HG03066 (cell line): ENCODE data around the gene PRR19.

Experiments used
- ATAC-seq: cut with Tn5 transposase; IDR thresholded peaks from one replicate; pipeline ENCODE4 v1.9.1; 2021; ENCODE audit warnings: low read depth; ENCODE audit not compliant: unreplicated experiment

The PRR19 gene

GRCh38 chr19:42271045-42271419 lies 30.9 kb upstream of the PRR19 start:
- no peak for ATAC-seq

DNA sequence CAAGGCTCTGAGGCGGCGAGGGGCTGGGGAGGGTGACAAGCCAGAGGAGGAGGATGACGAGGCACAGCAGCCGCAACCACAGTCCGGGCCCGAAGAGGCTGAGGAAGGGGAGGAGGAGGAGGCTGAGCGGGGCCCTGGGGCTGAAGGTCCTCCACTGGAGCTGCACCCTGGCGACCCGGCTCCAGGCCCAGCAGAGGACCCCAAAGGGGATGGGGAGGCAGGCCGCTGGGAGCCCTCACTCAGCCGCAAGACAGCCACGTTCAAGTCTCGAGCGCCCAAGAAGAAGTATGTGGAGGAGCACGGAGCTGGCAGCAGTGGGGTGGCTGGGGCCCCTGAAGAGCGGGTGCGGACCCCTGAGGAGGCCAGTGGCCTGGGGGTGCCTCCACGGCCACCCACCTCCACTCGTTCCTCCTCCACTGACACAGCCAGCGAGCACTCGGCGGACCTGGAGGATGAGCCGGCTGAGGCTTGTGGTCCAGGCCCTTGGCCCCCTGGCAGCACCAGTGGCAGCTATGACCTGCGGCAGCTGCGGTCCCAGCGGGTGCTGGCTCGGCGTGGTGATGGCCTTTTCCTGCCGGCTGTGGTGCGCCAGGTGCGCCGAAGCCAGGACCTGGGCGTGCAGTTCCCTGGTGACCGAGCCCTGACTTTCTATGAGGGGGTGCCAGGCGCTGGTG lies 29.9 kb upstream of the PRR19 start:
- ATAC-seq, result no peak

DNA sequence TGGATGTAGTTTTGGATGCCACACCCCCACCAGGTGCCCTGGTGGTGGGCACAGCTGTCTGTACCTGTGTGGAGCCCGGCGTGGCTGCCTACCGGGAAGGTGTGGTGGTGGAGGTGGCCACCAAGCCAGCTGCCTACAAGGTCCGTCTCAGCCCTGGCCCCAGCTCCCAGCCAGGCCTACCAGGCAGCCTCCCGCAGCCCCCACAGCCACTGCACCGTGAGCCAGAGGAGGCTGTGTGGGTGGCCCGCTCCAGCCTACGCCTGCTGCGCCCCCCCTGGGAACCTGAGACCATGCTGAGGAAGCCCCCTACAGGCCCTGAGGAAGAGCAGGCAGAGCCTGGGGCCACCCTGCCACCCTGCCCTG lies 29.4 kb upstream of the PRR19 start:
- ATAC-seq, result no peak

- no peak for ATAC-seq
Measured at GRCh38 chr19:42272989-42273406, 28.9 kb upstream of the PRR19 start.

- no peak for ATAC-seq
Measured at GRCh38 chr19:42273407-42274064, 28.4 kb upstream of the PRR19 start.

GRCh38 chr19:42274065-42274682 lies 27.8 kb upstream of the PRR19 start:
- no peak for ATAC-seq

DNA sequence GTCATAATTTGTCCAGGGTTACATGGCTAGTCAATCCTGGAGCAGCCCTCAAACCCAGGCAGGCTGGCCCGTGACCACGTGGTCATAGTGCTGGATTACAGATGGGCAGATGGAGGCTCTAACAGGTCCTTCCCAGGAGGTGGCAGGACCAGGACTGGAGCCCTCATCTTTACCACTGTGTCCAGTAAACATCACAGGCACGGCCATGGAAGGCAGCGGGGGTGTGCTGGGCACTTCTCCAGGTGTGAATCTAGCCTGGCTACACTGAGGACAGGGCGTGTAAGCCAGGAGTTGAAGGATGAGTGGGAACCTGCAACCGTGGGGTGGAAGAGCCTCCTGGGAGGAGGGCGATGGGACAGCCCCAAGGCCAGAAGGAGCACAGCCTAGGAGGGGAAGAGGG lies 26.8 kb upstream of the PRR19 start:
- no peak for ATAC-seq

- no peak for ATAC-seq
Measured at GRCh38 chr19:42275517-42275916, 26.4 kb upstream of the PRR19 start.

GRCh38 chr19:42276284-42276683 lies 25.6 kb upstream of the PRR19 start:
- ATAC-seq, result no peak

DNA sequence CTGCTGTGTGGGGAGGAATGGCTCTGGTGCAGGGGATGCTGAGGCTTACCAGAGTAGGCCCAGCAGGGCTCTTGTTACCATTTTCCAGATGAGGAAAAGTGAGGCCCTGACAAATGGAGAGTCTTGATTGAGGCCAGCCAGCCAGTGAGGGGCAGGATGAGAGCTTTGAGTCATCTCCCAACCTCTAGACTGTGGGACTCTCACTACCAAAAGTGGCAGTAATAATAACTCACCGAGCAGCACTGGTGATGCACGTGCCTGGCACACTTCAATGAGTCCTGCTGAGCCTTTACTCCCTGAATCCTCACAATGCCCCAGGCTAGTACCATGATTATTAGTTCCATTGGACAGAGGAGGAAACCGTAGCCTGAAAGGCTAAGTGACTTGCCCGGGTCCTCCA lies 25.1 kb upstream of the PRR19 start:
- no peak for ATAC-seq

DNA sequence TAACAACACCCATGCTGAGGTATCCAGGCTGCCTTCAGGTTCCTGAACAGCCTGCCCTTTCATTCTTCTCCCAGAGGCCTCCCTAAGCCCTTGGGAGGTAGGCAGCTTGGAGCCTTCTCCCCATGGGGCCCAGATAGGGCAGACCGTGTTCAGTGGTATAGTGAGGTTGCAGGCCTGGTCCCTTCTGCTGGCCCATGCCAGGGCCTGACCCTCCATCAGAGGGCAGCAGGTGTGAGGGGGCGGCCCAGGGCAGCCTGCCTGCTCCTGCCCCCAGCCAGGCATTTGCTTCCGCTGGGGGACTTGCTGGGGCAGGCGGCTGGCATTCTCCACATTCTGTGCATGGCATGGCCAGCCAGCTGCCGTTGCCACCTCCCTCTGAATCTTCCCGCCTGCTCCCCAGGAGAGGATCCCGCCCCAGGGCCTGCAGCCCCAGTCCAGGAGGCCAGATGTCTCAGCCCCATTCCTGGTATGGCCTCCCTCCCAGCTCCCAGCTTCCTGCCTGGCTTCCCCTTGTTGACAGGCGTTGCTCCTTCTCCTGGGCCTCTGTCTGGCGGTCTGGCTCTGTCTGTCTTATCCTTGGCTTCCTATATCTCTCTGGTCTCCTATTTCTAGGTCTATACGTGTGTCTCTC lies 24.0 kb upstream of the PRR19 start:
- no peak for ATAC-seq

DNA sequence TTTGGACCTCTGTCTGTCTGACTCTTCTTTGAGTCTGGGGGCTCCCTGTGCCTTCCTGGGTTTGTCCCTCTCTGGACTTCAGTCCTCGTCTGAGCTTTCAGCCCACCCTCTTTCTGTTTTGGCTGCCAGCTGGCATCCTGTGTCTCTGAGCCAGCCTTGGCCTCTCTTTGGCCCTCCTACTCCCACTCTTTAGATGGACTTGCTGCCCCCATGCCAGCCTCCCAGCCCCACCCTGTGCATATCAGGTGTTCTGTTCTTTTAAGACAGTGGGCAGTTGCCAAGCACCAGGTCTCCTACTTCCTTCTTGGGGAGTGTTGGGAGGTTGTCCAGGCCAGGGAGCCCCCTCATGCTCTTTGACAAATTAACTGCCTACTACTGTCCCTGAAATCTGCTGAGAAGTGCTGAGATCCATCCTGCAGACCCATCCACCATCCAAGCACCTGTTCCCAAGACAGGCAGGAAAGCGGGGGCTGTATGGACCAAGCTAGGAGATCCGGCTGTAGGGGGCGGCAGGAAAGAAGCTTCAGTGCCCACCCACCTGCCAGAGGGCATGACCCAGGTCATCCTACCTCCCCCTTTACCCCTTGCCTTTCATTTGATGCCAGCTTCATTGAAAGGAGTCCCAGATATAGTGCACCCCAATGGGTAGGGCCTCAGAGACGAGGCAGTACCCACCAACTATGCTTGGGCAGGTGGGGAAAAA lies 23.3 kb upstream of the PRR19 start:
- no peak for ATAC-seq

DNA sequence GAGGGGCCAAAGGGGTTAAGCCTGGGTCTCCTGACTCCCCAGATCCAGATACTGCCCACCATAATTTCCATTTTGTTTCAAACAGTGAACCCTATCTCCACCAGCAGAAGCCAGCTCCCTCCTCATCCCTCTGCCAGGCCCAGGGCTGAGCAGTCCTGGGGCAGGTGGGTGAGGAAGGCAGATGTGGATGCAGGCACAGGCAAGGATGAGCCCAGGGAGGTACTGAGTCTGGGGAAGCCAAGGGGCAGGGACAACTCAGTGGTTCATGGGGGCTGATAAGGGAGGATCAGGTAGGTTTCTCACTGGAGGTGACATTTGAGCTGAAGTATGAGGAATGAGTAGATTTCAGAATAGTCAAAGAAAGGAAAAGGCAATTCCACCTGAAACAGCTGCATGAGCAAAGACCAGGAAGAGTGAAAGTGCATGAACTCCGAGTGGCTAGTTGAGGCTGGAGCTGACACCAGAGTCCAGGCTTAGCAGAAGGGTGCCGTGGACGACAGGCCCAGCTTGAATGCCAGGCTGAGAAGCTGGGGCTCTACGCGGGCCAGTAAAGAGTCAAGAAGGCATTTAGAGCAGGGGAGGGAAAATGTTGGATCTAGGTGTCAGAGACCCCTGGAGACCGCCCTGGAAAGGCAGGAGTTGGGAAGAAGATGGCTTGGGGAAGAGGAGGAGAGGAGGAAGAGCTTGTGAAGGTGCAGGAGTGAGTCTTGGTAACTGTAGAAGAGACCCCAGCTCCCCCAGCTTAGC lies 22.6 kb upstream of the PRR19 start:
- ATAC-seq, result no peak

GRCh38 chr19:42279902-42280814 lies 21.8 kb upstream of the PRR19 start:
- ATAC-seq, result peak; percentile 32

- no peak for ATAC-seq
Measured at GRCh38 chr19:42280815-42281145, 21.2 kb upstream of the PRR19 start.

DNA sequence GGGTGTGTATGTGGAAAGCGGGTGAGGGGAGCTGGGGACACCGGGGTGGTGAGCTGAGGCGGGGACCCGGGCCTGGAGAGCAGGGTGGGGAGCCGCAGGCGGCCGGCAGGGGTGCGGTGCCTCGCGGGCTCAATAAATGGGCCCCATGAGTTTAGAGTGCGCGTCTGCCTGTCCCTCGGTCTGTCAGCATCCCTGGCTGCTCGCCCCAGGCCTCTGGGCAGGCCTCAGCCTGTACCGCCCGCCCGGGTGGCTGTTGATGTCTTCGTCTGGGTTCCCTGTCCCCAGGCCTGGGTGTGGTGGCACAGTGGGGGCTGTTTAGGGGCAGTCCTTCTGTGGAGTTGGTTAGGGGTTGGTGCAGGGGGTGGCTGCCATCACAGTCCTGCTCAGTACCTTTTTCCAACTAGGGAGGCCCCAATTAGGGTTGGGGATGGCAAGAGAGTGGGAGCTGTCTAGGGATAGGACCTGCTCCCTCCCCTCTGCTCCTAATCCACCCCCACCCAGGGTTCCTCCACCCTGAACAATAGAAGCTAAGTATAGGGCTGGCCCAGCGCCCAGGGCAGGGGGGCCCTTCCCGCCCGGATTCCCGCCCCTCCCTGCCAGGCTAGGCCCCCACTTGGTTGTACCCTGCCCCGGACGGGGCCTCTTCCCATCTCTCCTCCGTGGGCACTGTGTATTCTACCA lies 20.6 kb upstream of the PRR19 start:
- ATAC-seq, result no peak

DNA sequence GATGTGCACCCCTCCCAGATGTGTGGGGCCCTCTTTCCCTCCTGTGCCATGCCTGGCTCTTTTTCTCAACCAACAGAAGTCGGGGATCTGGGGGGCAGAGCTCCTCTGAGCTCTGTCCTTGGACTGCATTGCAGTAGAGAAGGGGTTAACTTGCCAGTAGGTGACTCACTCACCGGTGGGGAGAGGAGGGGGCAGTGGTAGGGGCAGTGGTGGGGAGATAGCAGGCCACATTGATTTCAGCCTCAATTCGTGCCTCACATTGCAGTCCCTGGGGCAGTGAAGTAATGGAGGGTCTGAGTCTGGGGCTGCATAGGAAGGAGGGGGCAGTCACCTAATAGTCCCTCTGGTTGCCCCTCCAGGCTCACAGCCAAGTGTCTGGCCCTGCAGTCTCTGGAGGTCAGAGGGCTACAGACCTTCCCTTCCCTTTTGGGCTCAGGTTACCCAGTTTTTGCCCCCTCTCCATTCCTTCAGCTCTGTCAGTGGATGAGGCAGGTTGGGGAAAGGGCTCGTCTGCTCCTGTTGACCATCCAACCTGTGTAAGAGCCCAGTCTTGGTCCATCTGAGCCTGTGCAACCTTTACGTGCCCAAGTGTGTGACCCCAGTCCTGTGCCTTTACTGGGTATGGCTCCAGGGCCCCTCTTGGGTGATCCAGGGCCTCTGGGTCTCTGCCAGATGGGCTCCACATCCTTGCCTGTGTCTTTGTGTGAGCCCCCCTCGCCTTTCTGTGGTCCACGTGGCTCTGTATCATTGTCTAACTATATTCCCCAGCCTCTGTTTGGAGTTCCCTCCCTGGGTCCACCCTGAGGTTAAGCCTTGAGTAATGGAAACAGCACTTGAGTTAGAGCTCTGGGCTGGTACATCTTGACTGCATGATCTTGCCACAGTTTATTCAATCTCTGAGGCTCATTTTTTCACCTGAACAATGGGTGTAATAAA lies 19.8 kb upstream of the PRR19 start:
- no peak for ATAC-seq

- no peak for ATAC-seq
Measured at GRCh38 chr19:42282819-42283187, 19.1 kb upstream of the PRR19 start.
